ENCODE data around the gene INAVA.

INAVA gene

GRCh38 chr1:200877839-200878551, 16.7 kb upstream of the INAVA start:
- no peak for DNase-seq

GRCh38 chr1:200880212-200880611, 14.5 kb upstream of the INAVA start:
- DNase-seq = no peak

GRCh38 chr1:200883118-200883517, 11.6 kb upstream of the INAVA start:
- DNase-seq = no peak

- no peak for DNase-seq
Measured at GRCh38 chr1:200885623-200886402, 8.9 kb upstream of the INAVA start.

GRCh38 chr1:200886594-200886993, 8.1 kb upstream of the INAVA start:
- no peak for DNase-seq

- no peak for DNase-seq
Measured at GRCh38 chr1:200887036-200887435, 7.7 kb upstream of the INAVA start.

GRCh38 chr1:200887772-200888348, 6.8 kb upstream of the INAVA start:
- no peak for DNase-seq

GRCh38 chr1:200888349-200888838, 6.3 kb upstream of the INAVA start:
- DNase-seq = no peak

GRCh38 chr1:200889571-200889970, 5.1 kb upstream of the INAVA start:
- DNase-seq = no peak

GRCh38 chr1:200890027-200890426, 4.7 kb upstream of the INAVA start:
- DNase-seq = no peak

GRCh38 chr1:200890818-200891773, 3.6 kb upstream of the INAVA start:
- DNase-seq = peak; percentile 22

GRCh38 chr1:200891774-200892157, 2.9 kb upstream of the INAVA start:
- no peak for DNase-seq

- DNase-seq = no peak
Measured at GRCh38 chr1:200892546-200892945, 2.2 kb upstream of the INAVA start.

GRCh38 chr1:200892958-200893357, 1.7 kb upstream of the INAVA start:
- DNase-seq = no peak

- DNase-seq = no peak
Measured at GRCh38 chr1:200893411-200893901, 1.2 kb upstream of the INAVA start.

GRCh38 chr1:200895443-200895789, 716 bp downstream of the INAVA start:
- DNase-seq = no peak

- DNase-seq = no peak
Measured at GRCh38 chr1:200895801-200896530, 1.3 kb downstream of the INAVA start.

GRCh38 chr1:200896531-200897196, 2.0 kb downstream of the INAVA start:
- no peak for DNase-seq

- no peak for DNase-seq
Measured at GRCh38 chr1:200897259-200897658, 2.6 kb downstream of the INAVA start.

- DNase-seq = no peak
Measured at GRCh38 chr1:200899015-200899386, 4.3 kb downstream of the INAVA start.

- no peak for DNase-seq
Measured at GRCh38 chr1:200899451-200899915, 4.8 kb downstream of the INAVA start.

All from NCI-H524 treated with DMSO at 0.1 percent for 48 hours (cell line).